Ascending aorta (tissue), 2 donors: ENCODE results near the gene UBR1. TPM values are rescaled to one million over a fixed set of nuclear protein-coding genes. Genes with fewer than 3 reads are reported as not detected.

ENCODE experiments used
- DNase-seq, 2 donors: peaks; one replicate each; pipeline ENCODE4 v3.0.0-alpha.2; 2019; ENCODE audit warnings: low spot score in 2 of 2
- H3K27ac ChIP-seq, 2 donors: fragments of 200-600 bp; sonication (generic); one replicate each; pipeline ENCODE4 v1.5.1; 2016 to 2017; ENCODE audit warnings: mild to moderate bottlenecking in 1 of 2
- H3K27me3 ChIP-seq: fragments of 200-600 bp; sonication (generic); one replicate; pipeline ENCODE4 v1.5.1; 2017
- H3K36me3 ChIP-seq, 2 donors: fragments of 200-600 bp; sonication (generic); one replicate each; pipeline ENCODE4 v1.5.1; 2016
- H3K4me1 ChIP-seq, 2 donors: fragments of 200-600 bp; sonication (generic); one replicate each; pipeline ENCODE4 v1.5.1; 2016 to 2017; ENCODE audit warnings: mild to moderate bottlenecking in 1 of 2
- H3K4me3 ChIP-seq, 2 donors: fragments of 200-600 bp; sonication (generic); one replicate each; pipeline ENCODE4 v1.5.1; 2016 to 2017; ENCODE audit warnings: mild to moderate bottlenecking in 1 of 2
- H3K9me3 ChIP-seq, 2 donors: fragments of 200-600 bp; sonication (generic); one replicate each; pipeline ENCODE4 v1.5.1; 2016
- CTCF ChIP-seq, 3 experiments: fragments of 200-600 bp in 2 of 3; fragments of 450-650 bp in 1 of 3; sonication (generic) in 2 of 3; IDR thresholded peaks; one replicate each; pipeline ENCODE4 v1.5.1; 2016 to 2019; ENCODE audit warnings: antibody characterized with exemption in 3 of 3, mild to moderate bottlenecking in 1 of 3, moderate library complexity in 1 of 3
- intact Hi-C: fragments of 100-400 bp; cut with DNase I; formaldehyde crosslinking; loops from one replicate; pipeline ENCODE4 v1.15.1; 2023
- total RNA-seq: library from RNA; depleted of rRNA; stranded (reverse); fragments of >200 nt; gene quantifications from one replicate; pipeline ENCODE4 v1.1.0, GENCODE V29; 2016

Gene UBR1
- total RNA-seq, 1 donor from 2014 or later, result 8.2 TPM

GRCh38 chr15:42920519-42921341 lies 185.1 kb downstream of the UBR1 start, which contains the start of gene TTBK2:
TTBK2 (minus strand) TSS chr15:42920778; CDS start chr15:42878617, 42,161 bp downstream.
- Histone ChIP-seq H3K36me3 (no peaks in the 10 kb centered on the region), H3K4me3 (peak within 1 kb of the TSS; percentile 79 to 94)

GRCh38 chr15:42919799-42920518 lies 185.9 kb downstream of the UBR1 start:
- Histone ChIP-seq H3K9me3 (no peaks in the 10 kb centered on the region), H3K4me3 (peak overlapping the region; percentile 79 to 94), H3K4me1 (peaks cover 0 to 6% of the 10 kb centered on the region in 2 donors), H3K36me3 (no peaks in the 10 kb centered on the region), H3K27ac (peak overlapping the region; percentile 80 to 91), H3K27me3 (no peaks in the 10 kb centered on the region)
- intact Hi-C loops, result loop anchor here (1.0 to 5.0 kb wide), 2 partner anchors 63 to 183 kb away; partner anchors contain the start of gene CDAN1
- TF ChIP-seq CTCF (IDR thresholded peaks at IDR 0.05), result no peak
- peak in 1 of 2 donors; percentile 75 for DNase-seq

More at GRCh38 chr15:42920519-42921341, 185.1 kb downstream of the UBR1 start, which contains the start of gene TTBK2:
- Histone ChIP-seq H3K9me3 (no peaks in the 10 kb centered on the region), H3K27ac (peak within 1 kb of the TSS; percentile 80 to 91), H3K4me1 (peaks cover 0 to 6% of the 10 kb centered on the region in 2 donors), H3K27me3 (no peaks in the 10 kb centered on the region)
- intact Hi-C loops, result loop anchor here (1.0 kb wide), 2 partner anchors 183 to 186 kb away; partner anchors contain the start of genes CDAN1 and UBR1
- TF ChIP-seq CTCF (IDR thresholded peaks at IDR 0.05), result peak in 1 of 3 experiments; percentile 9
- peak; percentile 92 to 99 for DNase-seq

- no peaks in the 10 kb centered on the region for H3K36me3 ChIP-seq
- peaks cover 0 to 6% of the 10 kb centered on the region in 2 donors for H3K4me1 ChIP-seq
- TF ChIP-seq CTCF (IDR thresholded peaks at IDR 0.05), result no peak
- DNase-seq, result no peak
- H3K9me3 ChIP-seq, result no peaks in the 10 kb centered on the region
- peak overlapping the region; percentile 80 to 91 for H3K27ac ChIP-seq
- no peaks in the 10 kb centered on the region for H3K27me3 ChIP-seq
- intact Hi-C loops, result loop anchor here (5.0 kb wide), 1 partner anchor 62 kb away; no protein-coding TSS in a partner anchor
- peak overlapping the region; percentile 79 to 94 for H3K4me3 ChIP-seq
Measured at GRCh38 chr15:42919308-42919707, 186.5 kb downstream of the UBR1 start.

GRCh38 chr15:42918047-42918446 lies 187.8 kb downstream of the UBR1 start:
- peaks cover 0 to 6% of the 10 kb centered on the region in 2 donors for H3K4me1 ChIP-seq
- no peak overlapping the region for H3K27ac ChIP-seq
- TF ChIP-seq CTCF (IDR thresholded peaks at IDR 0.05), result no peak
- H3K36me3 ChIP-seq, result no peaks in the 10 kb centered on the region
- H3K9me3 ChIP-seq, result no peaks in the 10 kb centered on the region
- H3K4me3 ChIP-seq, result no peak overlapping the region
- no peak for DNase-seq
- intact Hi-C loops, result loop anchor here (5.0 kb wide), 1 partner anchor 61 kb away; no protein-coding TSS in a partner anchor
- no peaks in the 10 kb centered on the region for H3K27me3 ChIP-seq

GRCh38 chr15:42915654-42916315 lies 190.1 kb downstream of the UBR1 start:
- H3K27me3 ChIP-seq, result no peaks in the 10 kb centered on the region
- intact Hi-C loops, result loop anchor here (5.0 kb wide), 1 partner anchor 58 kb away; no protein-coding TSS in a partner anchor
- peaks cover 0 to 6% of the 10 kb centered on the region in 2 donors for H3K4me1 ChIP-seq
- no peak overlapping the region for H3K4me3 ChIP-seq
- no peak overlapping the region for H3K27ac ChIP-seq
- DNase-seq, result no peak
- no peaks in the 10 kb centered on the region for H3K36me3 ChIP-seq
- no peak for TF ChIP-seq CTCF (IDR thresholded peaks at IDR 0.05)
- no peaks in the 10 kb centered on the region for H3K9me3 ChIP-seq
